ENCODE measurements around the gene CDH5. TPM values are rescaled to one million over a fixed set of nuclear protein-coding genes. Genes with fewer than 3 reads are reported as not detected.
A peak's percentile ranks its signal among the peaks of the same experiment; 100 is the strongest.

The CDH5 gene
- total RNA-seq, 4 donors from 2014 or later: 5.3 to 28.1 (median 11.4) TPM

GRCh38 chr16:66367968-66368891 is 1.7 kb downstream of the CDH5 start:
- Histone ChIP-seq H3K4me1 (no peaks in the 10 kb centered on the region), H3K27ac (peak overlapping the region in 2 of 4 donors; percentile 39 to 65), H3K36me3 (no peaks in the 10 kb centered on the region), H3K4me3 (peak overlapping the region in 2 of 4 donors; percentile 16 to 36), H3K9me3 (no peaks in the 10 kb centered on the region), H3K27me3 (no peaks in the 10 kb centered on the region)
- no peak for DNase-seq
- TF ChIP-seq CTCF (IDR thresholded peaks at IDR 0.05) (no peak), POLR2A (IDR thresholded peaks at IDR 0.05) (no peak)

- Histone ChIP-seq H3K27ac (peak overlapping the region in 2 of 4 donors; percentile 39 to 65), H3K36me3 (no peaks in the 10 kb centered on the region), H3K27me3 (no peaks in the 10 kb centered on the region), H3K9me3 (no peaks in the 10 kb centered on the region), H3K4me3 (peak overlapping the region in 1 of 4 donors; percentile 36), H3K4me1 (no peaks in the 10 kb centered on the region)
- TF ChIP-seq CTCF (IDR thresholded peaks at IDR 0.05): no peak
- no peak for TF ChIP-seq POLR2A (IDR thresholded peaks at IDR 0.05)
- no peak for DNase-seq
Observed at GRCh38 chr16:66369055-66369592, 2.6 kb downstream of the CDH5 start.

- Histone ChIP-seq H3K9me3 (no peaks in the 10 kb centered on the region), H3K4me1 (no peaks in the 10 kb centered on the region), H3K4me3 (no peak overlapping the region), H3K36me3 (no peaks in the 10 kb centered on the region), H3K27ac (no peak overlapping the region), H3K27me3 (no peaks in the 10 kb centered on the region)
- DNase-seq: no peak
- TF ChIP-seq CTCF (IDR thresholded peaks at IDR 0.05) (no peak), POLR2A (IDR thresholded peaks at IDR 0.05) (no peak)
Observed at GRCh38 chr16:66370786-66371684, 4.5 kb downstream of the CDH5 start.

GRCh38 chr16:66372078-66372897 is 5.8 kb downstream of the CDH5 start:
- no peaks in the 10 kb centered on the region for H3K27me3 ChIP-seq
- H3K27ac ChIP-seq: no peak overlapping the region
- H3K4me3 ChIP-seq: no peak overlapping the region
- H3K36me3 ChIP-seq: no peaks in the 10 kb centered on the region
- no peaks in the 10 kb centered on the region for H3K4me1 ChIP-seq
- DNase-seq: no peak
- H3K9me3 ChIP-seq: no peaks in the 10 kb centered on the region
- TF ChIP-seq POLR2A (IDR thresholded peaks at IDR 0.05): no peak

- Histone ChIP-seq H3K9me3 (no peaks in the 10 kb centered on the region), H3K27me3 (no peaks in the 10 kb centered on the region), H3K27ac (no peak overlapping the region), H3K4me3 (no peak overlapping the region), H3K36me3 (no peaks in the 10 kb centered on the region), H3K4me1 (no peaks in the 10 kb centered on the region)
- TF ChIP-seq POLR2A (IDR thresholded peaks at IDR 0.05) (no peak), CTCF (IDR thresholded peaks at IDR 0.05) (no peak)
- peak in 1 of 3 donors; percentile 22 for DNase-seq
Observed at GRCh38 chr16:66372898-66373155, 6.3 kb downstream of the CDH5 start.

Data from Peyer's patch (tissue), 4 donors.